CD4-positive, alpha-beta T cell (primary cell): ENCODE data around the gene CAPN9. TPM values are rescaled to one million over a fixed set of nuclear protein-coding genes. Genes with fewer than 3 reads are reported as not detected.
"Not testable (repeated sequence)": the region's sequence is repeated elsewhere in the genome, so short reads cannot be mapped to it uniquely, and the experiment has no call there.

Experiments used
- ATAC-seq: fragments of 200-7000 bp; cut with Tn5 transposase; one replicate; pipeline ENCODE4 v1.10.0; 2022; ENCODE audit warnings: mild to moderate bottlenecking; ENCODE audit not compliant: poor library complexity
- CTCF ChIA-PET: fragments of 350-600 bp; sonication (Branson Sonifier 250); formaldehyde crosslinking; loops from one replicate; lab custom pipeline; 2021; ENCODE audit warnings: antibody characterized with exemption, inconsistent platforms; lab: Charles Lee
- POLR2A ChIA-PET: fragments of 350-600 bp; sonication (Branson Sonifier 250); formaldehyde crosslinking; loops from one replicate; lab custom pipeline; 2021; ENCODE audit warnings: antibody characterized with exemption, inconsistent platforms; lab: Charles Lee
- DNase-seq, 14 experiments: peaks; one replicate each; pipeline ENCODE4 v3.0.0-alpha.2; 2013 to 2020; ENCODE audit warnings: mixed read lengths in 2 of 14
- H3K27ac ChIP-seq, 2 donors: one replicate each; pipeline versions ENCODE4 v1.5.1 to v1.7.0; 2013; ENCODE audit warnings: low read length in 2 of 2, low read depth in 1 of 2, mild to moderate bottlenecking in 1 of 2
- H3K27me3 ChIP-seq, 2 experiments: 1 replicate in 1 of 2; 2 replicates in 1 of 2; pipeline versions ENCODE4 v1.6.1 to v1.7.0; 2013; ENCODE audit warnings: low read length in 2 of 2, control low read depth in 1 of 2, mild to moderate bottlenecking in 1 of 2, moderate library complexity in 1 of 2; ENCODE audit not compliant: insufficient read depth in 2 of 2, control insufficient read depth in 1 of 2
- H3K36me3 ChIP-seq: one replicate; pipeline ENCODE4 v1.6.1; 2013; ENCODE audit warnings: low read length, control low read depth; ENCODE audit not compliant: insufficient read depth
- H3K4me1 ChIP-seq: one replicate; pipeline ENCODE4 v1.6.1; 2013; ENCODE audit warnings: low read length, control low read depth; ENCODE audit not compliant: insufficient read depth
- H3K4me3 ChIP-seq: one replicate; pipeline ENCODE4 v1.5.1; 2013; ENCODE audit warnings: mild to moderate bottlenecking, low read length, moderate library complexity
- H3K9me3 ChIP-seq, 2 experiments: 1 replicate in 1 of 2; 2 replicates in 1 of 2; pipeline versions ENCODE4 v1.6.1 to v1.7.0; 2013; ENCODE audit warnings: low read length in 2 of 2, mild to moderate bottlenecking in 2 of 2, control low read depth in 1 of 2, moderate library complexity in 1 of 2; ENCODE audit not compliant: control insufficient read depth in 1 of 2, insufficient read depth in 1 of 2
- H3K27ac Mint-ChIP-seq: one replicate; pipeline ENCODE4 v1.8.0; 2020; ENCODE audit warnings: mixed read lengths
- H3K27me3 Mint-ChIP-seq: one replicate; pipeline ENCODE4 v1.8.0; 2021; ENCODE audit warnings: mixed read lengths
- H3K36me3 Mint-ChIP-seq: one replicate; pipeline ENCODE4 v1.8.0; 2021; ENCODE audit warnings: low read depth, mixed read lengths
- H3K4me1 Mint-ChIP-seq: one replicate; pipeline ENCODE4 v1.8.0; 2021; ENCODE audit warnings: low read depth, mixed read lengths
- H3K4me3 Mint-ChIP-seq: one replicate; pipeline ENCODE4 v1.8.0; 2020; ENCODE audit warnings: mild to moderate bottlenecking, mixed read lengths
- H3K9me3 Mint-ChIP-seq: one replicate; pipeline ENCODE4 v1.8.0; 2020; ENCODE audit warnings: mixed read lengths
- intact Hi-C, 2 experiments: fragments of 100-400 bp; cut with DNase I in 1 of 2; cut with micrococcal nuclease in 1 of 2; formaldehyde crosslinking; loops; one replicate each; pipeline versions ENCODE4 v1.15.1 to v1.9.0; 2023 to 2025; cut with DNase I, micrococcal nuclease
- total RNA-seq, 174 experiments: library from RNA in 2 of 174; stranded (reverse) in 2 of 174; gene quantifications; one replicate each; pipeline ENCODE4 v1.2.3 and lab custom pipeline; 2021 to 2026
- TF ChIP-seq, protein P1 (sequence below): fragments of 200-600 bp; IDR thresholded peaks from one replicate; pipeline ENCODE4 v1.8.0; 2022; ENCODE audit warnings: antibody characterized with exemption, mild to moderate bottlenecking

The CAPN9 gene
- total RNA-seq, 2 experiments from 2014 or later, result not detected

- Histone ChIP-seq H3K27me3 (peaks cover 0 to 5% of the 10 kb centered on the region in 2 experiments), H3K4me1 (no peaks in the 10 kb centered on the region), H3K27ac (no peak overlapping the region), H3K36me3 (no peaks in the 10 kb centered on the region), H3K4me3 (no peak overlapping the region), H3K9me3 (peaks cover 0 to 6% of the 10 kb centered on the region in 2 experiments)
- TF ChIP-seq, protein P1, sequence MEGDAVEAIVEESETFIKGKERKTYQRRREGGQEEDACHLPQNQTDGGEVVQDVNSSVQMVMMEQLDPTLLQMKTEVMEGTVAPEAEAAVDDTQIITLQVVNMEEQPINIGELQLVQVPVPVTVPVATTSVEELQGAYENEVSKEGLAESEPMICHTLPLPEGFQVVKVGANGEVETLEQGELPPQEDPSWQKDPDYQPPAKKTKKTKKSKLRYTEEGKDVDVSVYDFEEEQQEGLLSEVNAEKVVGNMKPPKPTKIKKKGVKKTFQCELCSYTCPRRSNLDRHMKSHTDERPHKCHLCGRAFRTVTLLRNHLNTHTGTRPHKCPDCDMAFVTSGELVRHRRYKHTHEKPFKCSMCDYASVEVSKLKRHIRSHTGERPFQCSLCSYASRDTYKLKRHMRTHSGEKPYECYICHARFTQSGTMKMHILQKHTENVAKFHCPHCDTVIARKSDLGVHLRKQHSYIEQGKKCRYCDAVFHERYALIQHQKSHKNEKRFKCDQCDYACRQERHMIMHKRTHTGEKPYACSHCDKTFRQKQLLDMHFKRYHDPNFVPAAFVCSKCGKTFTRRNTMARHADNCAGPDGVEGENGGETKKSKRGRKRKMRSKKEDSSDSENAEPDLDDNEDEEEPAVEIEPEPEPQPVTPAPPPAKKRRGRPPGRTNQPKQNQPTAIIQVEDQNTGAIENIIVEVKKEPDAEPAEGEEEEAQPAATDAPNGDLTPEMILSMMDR, result no peak
- peaks cover 5% of the 10 kb centered on the region for H3K27me3 Mint-ChIP-seq
- ChIA-PET CTCF (no interaction called here), POLR2A (no interaction called here)
- H3K27ac Mint-ChIP-seq, result no peak overlapping the region
- no peaks in the 10 kb centered on the region for H3K36me3 Mint-ChIP-seq
- H3K4me3 Mint-ChIP-seq, result no peak overlapping the region
- intact Hi-C loops, result no loop called here
- ATAC-seq, result no peak
- H3K4me1 Mint-ChIP-seq, result no peaks in the 10 kb centered on the region
- no peak for DNase-seq
- H3K9me3 Mint-ChIP-seq, result peaks cover 5% of the 10 kb centered on the region
Observed at GRCh38 chr1:230717251-230717650, 29.9 kb upstream of the CAPN9 start.

GRCh38 chr1:230721849-230722522, 25.2 kb upstream of the CAPN9 start:
- H3K4me1 Mint-ChIP-seq, H3K36me3 ChIP-seq, POLR2A ChIA-PET, H3K27me3 ChIP-seq, H3K4me3 Mint-ChIP-seq, H3K27ac ChIP-seq, ATAC-seq, H3K4me3 ChIP-seq, H3K27ac Mint-ChIP-seq, H3K36me3 Mint-ChIP-seq, H3K9me3 ChIP-seq, DNase-seq, CTCF ChIA-PET, H3K4me1 ChIP-seq, intact Hi-C loops, H3K9me3 Mint-ChIP-seq: not testable (repeated sequence)
- peaks cover 14% of the 10 kb centered on the region for H3K27me3 Mint-ChIP-seq

DNA sequence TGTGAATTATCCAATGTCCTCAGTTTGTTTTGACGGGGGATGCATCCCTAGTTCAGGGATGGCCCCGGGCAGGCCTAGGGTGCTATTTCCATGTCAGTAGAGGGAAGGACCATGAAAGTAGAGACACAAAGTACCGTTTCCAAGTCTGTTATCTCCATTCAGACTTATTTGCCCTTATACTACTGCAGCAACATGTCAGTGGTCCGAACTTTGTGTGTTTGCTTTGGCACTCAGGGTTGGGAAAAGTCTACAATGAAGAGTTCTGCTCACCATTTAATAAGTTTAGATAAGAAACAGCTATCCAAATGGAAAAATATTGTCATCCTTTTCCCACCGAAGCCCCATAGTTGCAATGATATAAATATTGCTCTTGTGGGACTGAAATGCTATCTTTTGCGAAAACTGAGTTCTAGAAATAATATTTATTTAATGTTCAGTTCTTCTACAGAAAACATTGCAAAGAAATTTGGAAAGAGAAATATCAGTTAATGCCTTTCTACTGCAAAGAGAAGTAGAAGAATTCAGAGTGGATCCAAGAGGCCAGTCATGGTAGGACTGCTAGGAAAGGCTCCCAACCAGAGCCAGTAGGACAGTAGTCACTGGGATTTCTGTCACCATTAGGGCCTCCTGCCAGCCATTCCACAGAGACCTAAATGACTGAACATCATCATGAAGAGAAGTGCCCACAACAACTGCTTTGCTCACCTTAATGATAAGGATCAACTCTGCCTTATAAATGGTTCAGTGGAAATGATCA, 21.8 kb upstream of the CAPN9 start:
- POLR2A ChIA-PET, result no interaction called here
- Mint-ChIP-seq H3K4me3 (no peak overlapping the region), H3K36me3 (no peaks in the 10 kb centered on the region), H3K27me3 (peaks cover 15% of the 10 kb centered on the region), H3K4me1 (no peaks in the 10 kb centered on the region), H3K9me3 (peaks cover 5% of the 10 kb centered on the region), H3K27ac (no peak overlapping the region)
- TF ChIP-seq, protein P1, result no peak
- CTCF ChIA-PET, result no interaction called here
- Histone ChIP-seq H3K4me1 (no peaks in the 10 kb centered on the region), H3K27ac (no peak overlapping the region), H3K27me3 (peaks cover 0 to 5% of the 10 kb centered on the region in 2 experiments), H3K4me3 (no peak overlapping the region), H3K9me3 (peaks cover 0 to 9% of the 10 kb centered on the region in 2 experiments), H3K36me3 (no peaks in the 10 kb centered on the region)
- no peak for ATAC-seq
- intact Hi-C loops, result no loop called here
- no peak for DNase-seq
